Thymus (tissue), 14 donors: Measurements from ENCODE around the gene CLDN3. TPM values are rescaled to one million over a fixed set of nuclear protein-coding genes. Genes with fewer than 3 reads are reported as not detected.

Source experiments
- DNase-seq, 9 donors: peaks; one replicate each; pipeline ENCODE4 v3.0.0-alpha.2; 2013; ENCODE audit warnings: low spot score in 9 of 9, low read depth in 6 of 9, missing footprints in 1 of 9
- H3K27ac ChIP-seq, 2 donors: one replicate each; pipeline ENCODE4 v1.5.1; 2013; ENCODE audit warnings: control low read depth in 1 of 2, low read depth in 1 of 2, low read length in 1 of 2, mild to moderate bottlenecking in 1 of 2, moderate library complexity in 1 of 2
- H3K27me3 ChIP-seq, 2 donors: one replicate each; pipeline ENCODE4 v1.5.1; 2013; ENCODE audit warnings: low read length in 1 of 2; ENCODE audit not compliant: control insufficient read depth in 2 of 2, insufficient read depth in 1 of 2
- H3K36me3 ChIP-seq, 2 donors: one replicate each; pipeline ENCODE4 v1.5.1; 2013; ENCODE audit warnings: low read length in 1 of 2, mild to moderate bottlenecking in 1 of 2, moderate library complexity in 1 of 2; ENCODE audit not compliant: control insufficient read depth in 2 of 2, insufficient read depth in 2 of 2
- H3K4me1 ChIP-seq, 2 donors: one replicate each; pipeline ENCODE4 v1.5.1; 2013; ENCODE audit warnings: low read length in 2 of 2; ENCODE audit not compliant: control insufficient read depth in 2 of 2, insufficient read depth in 2 of 2
- H3K4me3 ChIP-seq, 2 donors: one replicate each; pipeline ENCODE4 v1.5.1; 2013; ENCODE audit warnings: low read length in 2 of 2, control low read depth in 1 of 2, mild to moderate bottlenecking in 1 of 2
- H3K9me3 ChIP-seq, 2 donors: one replicate each; pipeline ENCODE4 v1.5.1; 2013; ENCODE audit warnings: low read length in 1 of 2, mild to moderate bottlenecking in 1 of 2; ENCODE audit not compliant: control insufficient read depth in 2 of 2, insufficient read depth in 1 of 2
- WGBS: extraction: QIAGEN DNeasy Blood & Tissue Kit; methylation state at CpG from one replicate; pipeline ENCODE4 v1.1.7; 2013; 5-methylcytosine and 5-hydroxymethylcytosine counted together
- long read RNA-seq, 10 donors: transcript quantifications; one replicate each; lab custom pipeline, GENCODE V29; 2026
- polyA plus RNA-seq: library from polyadenylated mRNA; stranded (reverse); fragments of 200-250 nt; gene quantifications from one replicate; pipeline ENCODE4 v1.2.3, GENCODE V29; 2013
- total RNA-seq: library from RNA; stranded (reverse); fragments of 120-200 nt; gene quantifications from one replicate; pipeline ENCODE4 v1.2.4, GENCODE V29; 2013
- donor health status: healthy.

Gene CLDN3
- total RNA-seq (6.0 TPM), polyA plus RNA-seq (20.9 TPM)
- long read RNA-seq, donor 1, partial matches to known transcripts, result 0 of 1 reads
- long read RNA-seq, donor 1, other reads (novel, unspliced or antisense), result 0 of 1 reads
- long read RNA-seq, donor 2, result 0 reads
- long read RNA-seq, donor 3, partial matches to known transcripts, result 0 of 4 reads
- long read RNA-seq, donor 3, other reads (novel, unspliced or antisense), result 0 of 4 reads
- long read RNA-seq, donor 4, partial matches to known transcripts, result 0 of 2 reads
- long read RNA-seq, donor 4, other reads (novel, unspliced or antisense), result 0 of 2 reads
- long read RNA-seq, donor 5, transcript CLDN3-201 (1 exons, 1,274 nt), result major isoform, 27 of 27 reads
- long read RNA-seq, donor 5, partial matches to known transcripts, result 0 of 27 reads
- long read RNA-seq, donor 5, other reads (novel, unspliced or antisense), result 0 of 27 reads
- long read RNA-seq, donor 6, transcript CLDN3-201 (1 exons, 1,274 nt), result major isoform, 8 of 8 reads
- long read RNA-seq, donor 6, partial matches to known transcripts, result 0 of 8 reads
- long read RNA-seq, donor 6, other reads (novel, unspliced or antisense), result 0 of 8 reads
- long read RNA-seq, donor 7, partial matches to known transcripts, result 0 of 4 reads
- long read RNA-seq, donor 7, other reads (novel, unspliced or antisense), result 0 of 4 reads
- long read RNA-seq, donor 8, partial matches to known transcripts, result 0 of 4 reads
- long read RNA-seq, donor 8, other reads (novel, unspliced or antisense), result 0 of 4 reads
- long read RNA-seq, donor 9, transcript CLDN3-201 (1 exons, 1,274 nt), result major isoform, 5 of 5 reads
- long read RNA-seq, donor 9, partial matches to known transcripts, result 0 of 5 reads
- long read RNA-seq, donor 9, other reads (novel, unspliced or antisense), result 0 of 5 reads
- long read RNA-seq, donor 10, transcript CLDN3-201 (1 exons, 1,274 nt), result major isoform, 8 of 29 reads
- long read RNA-seq, donor 10, partial matches to known transcripts, result 21 of 29 reads
- long read RNA-seq, donor 10, other reads (novel, unspliced or antisense), result 0 of 29 reads

- H3K36me3 ChIP-seq, result no peaks in the 10 kb centered on the region
- WGBS, result 2% methylated on average over 82 of the region's 82 CpGs
Observed at GRCh38 chr7:73770002-73770859, at the start of gene CLDN3. CLDN3 (minus strand) TSS chr7:73770270; CDS start chr7:73770049, 221 bp downstream.

GRCh38 chr7:73817121-73817520 is 47.1 kb upstream of the CLDN3 start:
- 97% methylated on average over 6 of the region's 6 CpGs for WGBS
- H3K36me3 ChIP-seq, result no peaks in the 10 kb centered on the region
- no peaks in the 10 kb centered on the region for H3K4me1 ChIP-seq
- H3K4me3 ChIP-seq, result no peak overlapping the region
- no peaks in the 10 kb centered on the region for H3K27me3 ChIP-seq
- H3K9me3 ChIP-seq, result peaks cover 0 to 5% of the 10 kb centered on the region in 2 donors
- DNase-seq, result no peak
- H3K27ac ChIP-seq, result no peak overlapping the region

More at GRCh38 chr7:73770002-73770859, at the start of gene CLDN3:
- peaks cover 6 to 9% of the 10 kb centered on the region in 2 donors for H3K4me1 ChIP-seq
- H3K27ac ChIP-seq, result no peak within 1 kb of the TSS
- peaks cover 36 to 56% of the 10 kb centered on the region in 2 donors for H3K27me3 ChIP-seq
- DNase-seq, result peak in 3 of 9 donors; percentile 9 to 28 (median 22)
- H3K9me3 ChIP-seq, result peaks cover 1 to 4% of the 10 kb centered on the region in 2 donors
- H3K4me3 ChIP-seq, result peak within 1 kb of the TSS in 1 of 2 donors; percentile 38

- DNase-seq, result no peak
Observed at GRCh38 chr7:73815436-73815835, 45.4 kb upstream of the CLDN3 start.

GRCh38 chr7:73812996-73813395 is 42.9 kb upstream of the CLDN3 start:
- no peak overlapping the region for H3K27ac ChIP-seq
- no peak overlapping the region for H3K4me3 ChIP-seq
- no peak for DNase-seq
- no peaks in the 10 kb centered on the region for H3K4me1 ChIP-seq
- WGBS, result 96% methylated on average over 3 of the region's 3 CpGs
- peaks cover 0 to 5% of the 10 kb centered on the region in 2 donors for H3K9me3 ChIP-seq
- no peaks in the 10 kb centered on the region for H3K27me3 ChIP-seq
- no peaks in the 10 kb centered on the region for H3K36me3 ChIP-seq

More at GRCh38 chr7:73815436-73815835, 45.4 kb upstream of the CLDN3 start:
- H3K4me3 ChIP-seq, result no peak overlapping the region
- H3K4me1 ChIP-seq, result no peaks in the 10 kb centered on the region
- no peaks in the 10 kb centered on the region for H3K27me3 ChIP-seq
- H3K27ac ChIP-seq, result no peak overlapping the region
- H3K36me3 ChIP-seq, result no peaks in the 10 kb centered on the region
- peaks cover 0 to 5% of the 10 kb centered on the region in 2 donors for H3K9me3 ChIP-seq
- WGBS, result 83% methylated on average over 8 of the region's 8 CpGs

GRCh38 chr7:73811760-73812168 is 41.7 kb upstream of the CLDN3 start:
- Histone ChIP-seq H3K9me3 (peaks cover 0 to 5% of the 10 kb centered on the region in 2 donors), H3K27me3 (no peaks in the 10 kb centered on the region), H3K4me3 (no peak overlapping the region), H3K36me3 (no peaks in the 10 kb centered on the region), H3K27ac (no peak overlapping the region), H3K4me1 (no peaks in the 10 kb centered on the region)
- WGBS, result 15% methylated on average over 11 of the region's 11 CpGs
- peak in 4 of 9 donors; percentile 12 to 37 (median 23) for DNase-seq

- Histone ChIP-seq H3K27ac (no peak overlapping the region), H3K4me1 (no peaks in the 10 kb centered on the region), H3K4me3 (no peak overlapping the region), H3K9me3 (peaks cover 0 to 5% of the 10 kb centered on the region in 2 donors), H3K27me3 (no peaks in the 10 kb centered on the region), H3K36me3 (no peaks in the 10 kb centered on the region)
- no peak for DNase-seq
- WGBS, result 72% methylated on average over 4 of the region's 4 CpGs
Observed at GRCh38 chr7:73810998-73811360, 40.9 kb upstream of the CLDN3 start.

- Histone ChIP-seq H3K27ac (no peak overlapping the region), H3K4me3 (no peak overlapping the region), H3K27me3 (no peaks in the 10 kb centered on the region), H3K4me1 (no peaks in the 10 kb centered on the region), H3K9me3 (peaks cover 0 to 5% of the 10 kb centered on the region in 2 donors), H3K36me3 (no peaks in the 10 kb centered on the region)
- WGBS, result 95% methylated on average over 21 of the region's 21 CpGs
- no peak for DNase-seq
Observed at GRCh38 chr7:73809467-73809951, 39.4 kb upstream of the CLDN3 start.

- Histone ChIP-seq H3K27me3 (peaks cover 0 to 2% of the 10 kb centered on the region in 2 donors), H3K9me3 (no peaks in the 10 kb centered on the region), H3K4me1 (no peaks in the 10 kb centered on the region), H3K27ac (no peak overlapping the region), H3K36me3 (no peaks in the 10 kb centered on the region), H3K4me3 (no peak overlapping the region)
- no peak for DNase-seq
- 97% methylated on average over 4 of the region's 4 CpGs for WGBS
Observed at GRCh38 chr7:73802459-73802858, 32.4 kb upstream of the CLDN3 start.
